HG02840 (cell line): ENCODE data around the gene LMAN2L.

Experiments
- ATAC-seq: cut with Tn5 transposase; IDR thresholded peaks from one replicate; pipeline ENCODE4 v1.9.1; 2021; ENCODE audit warnings: mild to moderate bottlenecking, moderate library complexity, moderate number of reproducible peaks; ENCODE audit not compliant: unreplicated experiment, low FRiP score

Gene LMAN2L

GRCh38 chr2:96716388-96716787 lies 23.5 kb downstream of the LMAN2L start:
- no peak for ATAC-seq

GRCh38 chr2:96715658-96716057 lies 24.2 kb downstream of the LMAN2L start:
- no peak for ATAC-seq

GRCh38 chr2:96710985-96711384 lies 28.9 kb downstream of the LMAN2L start:
- ATAC-seq, result no peak

DNA sequence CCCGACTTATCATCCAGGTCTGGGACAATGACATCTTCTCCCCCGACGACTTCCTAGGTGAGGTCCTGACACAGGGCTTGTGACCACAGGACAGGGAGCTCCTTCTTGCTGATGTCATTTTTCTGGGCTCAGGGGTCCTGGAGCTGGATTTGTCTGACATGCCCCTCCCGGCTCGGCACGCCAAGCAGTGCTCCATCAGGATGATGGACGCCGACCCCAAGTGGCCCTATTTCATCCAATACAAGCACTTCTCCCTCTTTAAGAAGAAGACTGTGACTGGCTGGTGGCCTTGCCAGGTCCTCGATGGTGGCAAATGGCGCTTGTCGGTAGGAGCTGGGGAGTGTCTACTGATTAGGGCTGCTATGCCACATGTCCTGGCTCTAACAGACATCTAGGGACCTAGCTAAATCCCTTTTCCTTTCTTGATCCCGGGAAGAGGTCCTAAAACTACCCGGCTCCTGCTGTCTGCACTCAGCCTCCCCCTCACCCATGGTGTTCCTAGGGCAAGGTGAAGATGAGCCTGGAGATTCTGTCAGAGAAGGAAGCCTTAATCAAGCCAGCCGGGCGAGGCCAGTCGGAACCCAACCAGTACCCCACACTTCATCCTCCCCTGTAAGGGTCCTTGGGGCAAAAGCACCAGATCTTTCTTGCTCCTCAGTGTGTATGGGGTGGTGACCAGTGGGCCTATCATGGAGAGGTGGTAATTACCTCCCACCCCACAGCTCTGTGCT lies 36.7 kb downstream of the LMAN2L start:
- no peak for ATAC-seq

GRCh38 chr2:96702098-96702785 lies 37.6 kb downstream of the LMAN2L start:
- ATAC-seq, result no peak

DNA sequence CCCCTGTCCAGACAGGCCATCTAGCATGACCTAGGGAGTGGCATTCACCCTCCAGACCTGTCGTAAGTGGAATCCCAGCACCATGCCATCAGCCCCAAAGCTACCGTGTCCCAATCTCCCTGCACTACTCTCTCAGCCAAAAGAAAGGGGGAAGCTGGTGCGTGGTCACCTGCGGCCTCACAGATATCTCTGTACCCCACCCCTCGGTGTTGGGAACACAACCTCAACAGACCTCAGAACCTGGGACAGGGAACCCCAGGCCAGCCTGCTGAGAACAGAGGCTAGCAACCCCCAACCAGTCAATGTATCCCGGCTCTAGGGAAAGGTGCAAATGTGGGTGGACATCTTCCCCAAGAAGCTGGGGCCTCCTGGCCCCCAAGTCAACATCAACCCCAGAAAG lies 38.2 kb downstream of the LMAN2L start:
- no peak for ATAC-seq

DNA sequence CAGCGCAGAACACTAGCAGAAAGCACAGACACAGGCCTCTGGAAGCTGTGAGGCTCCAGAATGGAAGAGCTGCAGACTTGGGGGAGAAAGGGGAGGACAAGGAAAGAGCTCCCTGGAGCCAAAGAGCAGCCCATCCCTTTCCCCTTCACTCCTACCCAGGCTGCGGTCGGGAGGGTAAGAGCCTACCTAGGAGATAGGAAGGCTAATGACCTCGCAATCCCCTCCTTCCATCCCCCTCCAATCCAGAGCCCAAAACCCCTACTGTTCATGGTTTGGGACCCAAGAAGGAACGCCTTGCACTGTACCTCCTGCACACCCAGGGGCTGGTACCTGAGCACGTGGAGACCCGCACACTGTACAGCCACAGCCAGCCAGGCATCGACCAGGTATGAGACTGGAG lies 39.8 kb downstream of the LMAN2L start:
- ATAC-seq, result no peak

DNA sequence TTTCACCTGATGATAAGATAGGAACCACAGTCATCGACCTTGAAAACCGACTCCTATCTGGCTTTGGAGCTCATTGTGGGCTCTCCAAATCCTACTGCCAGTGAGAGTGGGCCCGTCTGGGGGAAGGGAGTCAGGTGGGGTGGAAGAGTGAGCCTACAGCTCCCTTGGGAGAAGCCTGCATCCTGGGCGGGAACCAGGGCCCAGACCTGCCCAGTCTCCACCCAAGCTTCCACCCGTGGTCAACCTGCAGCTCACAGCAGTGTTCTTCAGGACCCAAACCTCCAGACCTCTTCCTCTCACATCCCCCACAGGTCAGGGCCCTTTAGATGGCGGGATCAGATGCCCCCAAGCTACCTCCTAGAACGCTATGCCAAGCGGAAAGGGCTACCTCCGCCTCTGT lies 40.2 kb downstream of the LMAN2L start:
- ATAC-seq, result no peak

GRCh38 chr2:96699021-96699420 lies 40.8 kb downstream of the LMAN2L start:
- no peak for ATAC-seq

- ATAC-seq, result no peak
These were observed 41.5 kb downstream of the LMAN2L start for GRCh38 chr2:96698221-96698861.

- ATAC-seq, result no peak
These were observed 42.4 kb downstream of the LMAN2L start for GRCh38 chr2:96697476-96697875.

DNA sequence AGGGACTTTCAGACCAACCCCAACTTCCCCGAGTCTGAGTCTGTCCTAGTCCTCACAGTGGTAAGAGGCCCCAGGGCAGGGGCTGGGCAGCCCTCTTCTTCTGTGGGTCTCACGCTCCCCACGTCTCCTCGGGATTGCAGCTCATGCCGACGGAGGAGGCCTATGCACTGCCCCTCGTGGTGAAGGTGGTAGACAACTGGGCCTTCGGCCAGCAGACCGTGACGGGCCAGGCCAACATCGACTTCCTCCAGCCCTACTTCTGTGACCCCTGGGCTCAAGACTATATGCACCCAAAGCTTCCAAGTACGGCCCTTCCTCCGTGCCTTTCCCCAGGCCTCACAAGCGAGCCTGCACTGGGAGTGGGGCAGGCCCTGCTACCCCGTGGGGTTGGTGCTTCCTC lies 44.3 kb downstream of the LMAN2L start:
- no peak for ATAC-seq

- no peak for ATAC-seq
These were observed 44.9 kb downstream of the LMAN2L start for GRCh38 chr2:96694816-96695455.

GRCh38 chr2:96694279-96694678 lies 45.6 kb downstream of the LMAN2L start:
- ATAC-seq, result no peak

DNA sequence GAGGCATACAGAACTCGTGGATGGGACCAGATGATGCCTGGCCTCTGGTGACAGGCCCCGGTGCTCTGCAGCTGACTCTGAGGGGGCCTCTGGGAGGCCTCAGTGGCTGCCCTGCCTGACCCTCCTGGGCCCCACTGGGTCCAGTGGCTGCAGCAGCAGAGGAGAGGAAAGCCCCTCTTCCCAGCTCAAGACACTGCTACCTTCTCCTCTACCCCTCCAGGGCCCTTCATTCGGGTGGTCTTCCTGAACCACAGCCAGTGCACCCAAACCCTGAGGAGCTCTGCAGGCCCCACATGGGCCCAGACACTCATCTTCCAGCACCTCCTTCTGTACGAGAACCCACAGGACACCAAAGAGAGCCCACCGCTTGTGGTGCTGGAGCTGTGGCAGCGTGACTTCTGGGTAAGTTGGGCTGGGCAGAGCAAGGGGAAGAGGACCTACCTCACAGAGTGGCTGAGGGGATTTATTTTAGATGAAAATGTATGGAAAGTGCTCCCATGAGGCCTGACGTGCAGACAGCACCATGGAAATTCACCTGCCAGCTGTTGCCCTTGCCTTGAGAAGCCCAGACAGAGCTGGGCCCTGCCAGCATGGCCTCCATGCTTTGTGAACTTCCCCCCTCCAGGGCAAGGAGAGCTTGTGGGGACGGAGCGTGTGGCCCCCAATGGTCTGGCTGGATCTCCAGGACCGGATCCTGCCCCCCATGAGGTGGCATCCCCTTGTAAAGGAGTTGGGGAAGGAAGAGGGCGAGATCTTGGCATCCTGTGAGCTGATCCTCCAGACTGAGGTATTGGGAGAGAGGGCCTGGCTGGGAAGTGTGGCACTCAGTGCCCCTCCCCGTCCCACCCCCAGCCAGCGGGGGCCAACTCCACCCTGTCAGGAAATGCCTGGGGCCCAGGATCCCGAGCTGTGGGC lies 46.3 kb downstream of the LMAN2L start:
- no peak for ATAC-seq

DNA sequence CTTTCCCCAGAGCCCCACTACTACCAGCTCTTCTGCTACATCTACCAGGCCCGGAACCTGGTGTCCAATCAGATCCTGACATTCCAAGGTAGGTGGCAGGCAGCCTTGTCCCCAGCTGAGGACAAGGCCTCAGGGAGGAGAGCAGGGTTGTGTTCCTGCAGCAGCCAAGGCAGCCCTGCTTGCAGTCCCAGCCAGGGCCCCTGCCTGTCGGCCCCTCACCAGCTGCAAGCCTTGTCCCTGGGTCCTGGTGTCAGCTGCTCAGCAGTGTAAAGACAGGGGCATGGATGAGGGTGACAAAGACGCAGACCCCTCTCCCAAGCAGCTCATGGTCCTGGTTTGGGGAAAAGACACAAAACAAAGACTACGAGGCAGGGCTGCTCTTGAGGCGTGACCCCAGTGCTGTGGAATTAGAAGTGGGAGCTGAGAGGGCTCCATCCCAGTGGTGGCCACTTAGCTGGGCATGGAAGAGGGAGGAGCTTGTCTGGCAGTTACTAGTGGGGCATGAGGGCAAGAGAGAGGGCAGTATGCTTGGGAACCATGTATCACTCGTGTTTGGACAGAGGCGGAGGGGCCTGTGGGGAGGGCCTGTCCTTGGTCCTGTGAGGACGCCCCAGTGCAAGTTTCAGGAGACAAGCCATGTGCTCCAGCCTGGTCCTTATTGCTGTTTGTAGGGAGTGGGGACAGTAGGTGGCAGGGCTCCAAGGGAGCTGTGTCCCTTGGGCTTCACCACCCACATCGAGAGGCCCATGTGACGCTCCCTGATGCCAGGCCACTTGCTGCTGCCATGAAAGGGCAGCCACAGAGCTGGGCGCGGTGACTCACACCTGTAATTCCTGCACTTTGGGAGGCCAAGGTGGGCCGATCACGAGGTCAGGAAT lies 47.5 kb downstream of the LMAN2L start:
- ATAC-seq, result no peak

DNA sequence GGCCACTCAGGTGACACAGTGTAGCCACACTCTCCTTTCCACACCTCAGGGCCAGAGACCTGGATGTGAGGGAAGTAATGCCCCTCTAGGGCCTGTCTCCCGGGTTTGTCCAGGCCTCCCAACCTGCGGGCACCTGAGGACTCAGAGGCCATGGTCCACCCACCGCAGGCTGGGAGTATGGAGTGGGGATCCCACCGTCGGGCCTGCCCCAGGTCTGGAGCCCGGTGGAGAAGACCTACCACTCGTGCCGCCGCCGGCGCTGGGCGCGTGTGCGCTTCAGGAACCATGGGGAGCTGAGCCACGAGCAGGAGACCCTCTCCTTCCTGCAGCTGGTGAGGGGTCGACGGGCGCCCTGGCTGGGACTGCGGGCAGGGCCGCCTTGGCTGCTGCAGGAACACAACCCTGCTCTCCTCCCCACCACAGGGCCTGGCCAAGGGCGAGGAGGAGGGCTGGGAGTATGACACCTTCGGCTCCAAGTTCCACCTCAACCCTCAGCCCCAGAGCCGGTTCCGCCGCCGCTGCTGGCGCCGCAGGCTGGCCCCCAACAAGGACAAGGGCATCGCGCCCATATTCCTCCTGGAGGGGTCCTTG lies 48.7 kb downstream of the LMAN2L start:
- ATAC-seq, result no peak

GRCh38 chr2:96690306-96691021 lies 49.4 kb downstream of the LMAN2L start:
- no peak for ATAC-seq
